ENCODE results near the gene UTS2B.

Gene UTS2B, protein sequence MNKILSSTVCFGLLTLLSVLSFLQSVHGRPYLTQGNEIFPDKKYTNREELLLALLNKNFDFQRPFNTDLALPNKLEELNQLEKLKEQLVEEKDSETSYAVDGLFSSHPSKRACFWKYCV

DNA sequence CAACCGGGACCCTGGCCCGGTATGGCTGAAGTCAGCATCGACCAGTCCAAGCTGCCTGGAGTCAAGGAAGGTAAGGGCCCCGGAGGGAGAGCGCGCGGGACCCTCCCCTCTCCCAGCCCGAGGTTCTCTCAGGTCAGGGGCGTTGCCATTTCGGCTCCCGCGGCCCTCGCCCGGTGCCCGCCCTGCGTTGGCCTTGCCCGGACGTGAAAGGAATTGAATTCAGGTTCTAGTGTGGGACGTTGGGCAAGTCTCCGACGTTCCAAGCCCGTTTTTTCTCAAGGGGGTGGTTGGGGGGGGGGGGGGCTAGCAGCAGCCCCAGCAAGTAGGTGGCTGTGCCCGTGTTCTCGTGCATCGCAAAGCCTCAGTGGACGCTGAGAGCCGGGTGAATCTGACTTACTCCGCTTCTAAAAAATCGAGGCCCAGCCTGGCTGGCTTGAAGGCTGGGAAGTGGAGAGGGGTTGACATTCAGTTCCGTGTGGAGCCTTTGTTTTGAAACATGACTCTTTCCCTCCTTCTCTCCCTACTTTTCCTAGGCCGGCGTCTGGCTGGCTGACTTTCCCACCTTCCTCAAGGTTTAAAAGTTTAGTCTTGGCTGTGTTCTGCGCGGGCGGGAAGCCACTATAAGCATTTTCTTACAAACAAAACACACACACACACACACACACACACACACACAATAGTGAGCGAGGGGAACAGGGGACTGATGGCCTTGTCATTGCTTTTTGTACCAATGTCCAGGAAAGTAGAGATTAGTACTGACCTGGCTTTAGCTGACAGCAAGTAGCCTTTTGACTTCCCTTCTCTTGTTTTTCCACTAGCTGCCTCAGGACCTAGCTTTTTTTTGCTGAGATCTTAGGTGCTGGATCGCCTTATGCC, at the start of gene UTS2B:
TSS of gene UTS2B (minus strand) at position 873 of the 876 bp plus-strand sequence. CDS start 48,337 bp downstream, outside the sequence.
- DNase-seq, result no peak

DNA sequence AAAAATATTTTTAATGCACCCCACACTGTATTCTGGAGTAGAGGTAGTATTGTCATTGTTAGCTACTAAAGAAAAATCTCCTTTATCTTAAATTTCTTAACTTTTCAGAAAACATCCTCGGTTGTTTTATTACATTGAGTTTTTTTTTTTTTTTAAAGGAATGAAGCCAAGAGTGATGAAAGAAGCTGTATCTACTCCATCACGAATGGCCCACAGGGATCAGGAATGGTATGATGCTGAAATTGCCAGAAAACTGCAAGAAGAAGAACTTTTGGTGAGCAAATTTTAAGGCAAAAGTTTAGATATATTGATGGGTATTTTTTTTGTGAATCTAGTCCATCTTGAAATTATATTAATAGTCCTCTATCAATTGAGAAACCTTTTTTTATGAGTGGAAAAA, 49.7 kb upstream of the UTS2B start:
- DNase-seq, result no peak

DNA sequence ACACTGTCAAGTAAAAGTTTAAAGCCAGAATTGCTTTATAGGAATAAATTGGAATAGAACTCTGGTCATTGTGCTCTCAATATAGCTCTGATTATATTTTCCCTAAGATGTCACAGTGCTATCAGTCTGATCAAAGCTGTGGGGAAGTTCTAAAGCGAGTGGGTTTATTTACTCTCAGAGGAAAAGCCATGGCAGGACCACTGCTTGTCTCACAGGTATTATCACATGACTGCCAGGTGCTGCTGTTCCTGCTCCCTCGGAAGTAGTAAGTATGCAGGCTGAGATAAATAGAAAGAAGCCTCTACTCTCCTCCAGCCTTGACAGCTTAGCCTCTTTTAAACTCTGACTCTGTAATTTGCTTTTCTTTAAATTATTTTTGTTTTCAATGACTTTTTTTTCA, 49.1 kb upstream of the UTS2B start:
- no peak for DNase-seq

DNA sequence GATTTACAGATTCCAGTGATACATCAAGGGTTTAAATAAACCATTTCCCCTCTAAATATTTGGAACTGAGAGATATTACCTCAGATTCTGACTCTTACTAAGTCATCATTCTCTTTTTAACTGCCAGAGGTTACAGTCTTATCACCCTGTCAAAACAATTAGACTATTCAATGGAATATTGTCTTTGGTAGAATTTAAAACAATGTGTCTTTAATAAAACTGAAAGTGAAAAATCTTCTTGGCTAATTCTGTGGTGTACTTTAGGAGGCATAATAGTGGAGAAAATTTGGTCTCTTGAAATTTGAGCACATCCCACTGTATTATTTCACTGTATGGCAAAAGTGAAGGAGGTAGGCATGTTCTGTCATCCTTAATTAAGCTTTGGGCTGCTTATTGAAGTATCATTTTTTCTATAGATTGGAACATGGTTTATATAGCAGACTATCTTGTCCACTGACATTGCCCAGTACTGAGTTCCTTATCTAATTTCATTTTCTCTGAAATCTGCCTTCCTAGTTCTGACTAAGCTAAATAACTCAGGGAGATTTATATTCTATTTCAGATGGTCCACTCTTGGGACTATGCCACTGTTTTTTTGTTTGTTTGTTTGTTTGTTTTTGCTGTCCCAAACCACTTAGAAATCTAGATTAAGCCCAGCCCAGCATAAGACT, 48.0 kb upstream of the UTS2B start:
- no peak for DNase-seq

DNA sequence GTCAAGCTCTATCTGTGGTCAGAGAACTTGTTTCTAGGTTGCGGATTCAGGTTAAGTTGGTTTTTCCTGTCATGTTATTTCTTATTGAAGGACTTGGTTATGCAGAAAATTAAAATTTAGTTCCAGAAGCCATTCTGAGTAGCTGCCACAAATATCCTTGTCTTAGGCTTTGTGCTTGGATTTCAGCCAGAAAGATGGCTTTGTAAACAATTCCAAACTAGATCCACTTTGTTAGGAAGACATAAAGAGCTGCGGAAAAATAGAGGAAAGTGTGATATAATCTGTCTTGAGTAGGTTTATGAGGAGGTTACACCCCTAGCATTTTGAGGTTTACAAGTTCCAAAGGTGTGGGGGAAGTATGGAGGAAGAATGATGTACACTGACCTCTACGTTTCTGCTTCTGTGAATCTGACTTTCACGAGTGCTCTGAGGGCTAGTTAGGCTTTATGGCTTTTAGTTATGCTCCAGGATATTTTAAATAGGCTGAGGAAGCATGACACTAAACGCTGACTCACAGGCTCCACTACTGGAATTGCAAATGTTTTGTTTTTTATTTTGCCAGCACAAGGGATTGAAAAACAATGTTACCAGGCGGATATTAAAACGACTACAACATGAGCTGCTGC, 46.3 kb upstream of the UTS2B start:
- no peak for DNase-seq

DNA sequence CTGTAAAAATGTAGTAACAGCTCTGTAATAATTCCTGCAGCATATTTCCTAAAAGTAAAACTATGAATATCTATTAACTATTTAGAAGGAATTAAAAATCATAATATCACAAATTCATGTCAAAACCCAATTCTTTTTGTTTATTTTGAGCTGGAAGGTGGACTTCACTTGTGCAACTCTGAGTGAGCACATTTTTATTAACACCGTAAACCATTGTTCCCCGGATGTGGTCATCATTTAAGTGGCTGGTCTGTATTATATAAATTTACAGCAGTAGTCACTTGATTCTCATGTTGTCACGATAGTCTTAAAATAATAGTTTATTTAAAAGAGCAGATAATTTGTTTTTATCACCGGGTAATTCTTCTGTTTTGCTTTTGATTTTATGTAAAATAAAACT, 43.0 kb upstream of the UTS2B start:
- DNase-seq, result no peak

DNA sequence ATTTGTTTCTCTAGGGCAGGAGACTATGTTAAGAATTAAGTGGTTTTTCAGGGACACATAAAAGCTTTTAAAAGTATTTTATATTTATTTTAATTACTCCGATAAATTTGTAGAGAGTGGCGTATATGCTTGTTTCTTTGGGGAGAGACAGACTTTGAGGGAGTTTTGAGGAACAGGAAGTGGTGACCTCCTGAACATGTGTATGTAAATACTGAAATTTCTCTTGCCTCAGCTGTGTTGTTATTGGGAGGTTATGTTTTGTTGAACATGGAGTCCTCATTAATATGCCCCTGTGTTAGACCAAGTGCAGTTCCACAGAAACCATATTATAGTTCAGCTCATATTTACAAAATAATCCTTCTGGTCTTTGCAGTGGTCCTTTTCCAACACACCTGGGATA, 41.8 kb upstream of the UTS2B start:
- DNase-seq, result no peak

DNA sequence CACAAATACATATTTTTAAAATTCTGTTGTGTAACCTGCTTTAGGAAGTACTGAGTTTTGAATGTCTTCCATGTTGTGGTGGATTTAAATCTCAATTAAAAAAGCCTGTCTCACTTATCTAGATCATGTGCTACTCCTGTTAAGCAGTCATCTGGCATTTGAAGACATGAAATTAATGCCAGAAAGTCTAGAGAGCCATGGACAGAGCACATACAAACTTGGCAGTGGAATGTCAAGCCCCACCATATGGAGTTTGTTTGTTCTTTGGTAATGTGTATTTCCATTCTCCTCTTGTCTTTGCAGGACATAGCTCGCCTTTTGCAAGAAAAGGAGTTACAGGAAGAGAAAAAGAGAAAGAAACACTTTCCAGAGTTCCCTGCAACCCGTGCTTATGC, 39.3 kb upstream of the UTS2B start:
- no peak for DNase-seq

DNA sequence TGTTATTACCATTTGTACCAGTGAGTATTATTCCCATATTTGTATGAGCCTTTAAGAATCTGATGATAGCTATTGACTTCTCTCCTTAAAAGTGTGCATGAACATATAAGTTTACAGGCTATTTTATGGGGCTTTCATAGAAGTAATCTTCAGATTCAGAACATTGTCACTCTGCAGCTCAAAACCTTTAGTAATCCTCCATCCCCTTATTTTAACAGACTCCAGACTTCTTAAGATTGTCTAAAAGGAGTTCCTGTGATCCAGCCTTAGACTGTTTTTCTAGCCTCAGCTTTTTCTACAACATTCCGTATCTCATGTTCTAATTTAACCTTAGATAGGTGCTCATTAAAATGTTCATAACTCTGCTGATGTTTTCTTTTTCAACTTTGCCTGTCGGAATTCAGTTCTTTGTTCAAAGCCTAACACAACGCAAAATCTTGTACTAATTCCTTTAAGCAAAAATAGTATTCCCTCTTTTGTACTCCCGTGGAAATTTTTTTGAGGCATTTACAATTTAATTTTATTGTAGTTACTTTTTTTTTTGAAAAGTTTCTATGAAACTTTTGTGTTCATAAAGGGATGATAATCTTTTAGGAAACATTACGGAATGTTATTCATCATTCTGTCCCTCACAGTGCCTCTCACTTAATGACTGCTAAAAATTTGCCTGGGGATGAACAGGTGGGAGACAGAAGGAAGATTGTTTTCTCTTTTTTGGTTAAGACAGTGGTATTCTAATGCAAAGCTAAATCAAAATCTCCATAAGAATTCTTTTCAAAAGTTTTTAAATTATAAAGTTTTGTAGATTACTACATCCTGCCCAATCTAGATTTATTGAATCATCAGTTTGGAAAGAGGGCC, 38.7 kb upstream of the UTS2B start:
- no peak for DNase-seq

DNA sequence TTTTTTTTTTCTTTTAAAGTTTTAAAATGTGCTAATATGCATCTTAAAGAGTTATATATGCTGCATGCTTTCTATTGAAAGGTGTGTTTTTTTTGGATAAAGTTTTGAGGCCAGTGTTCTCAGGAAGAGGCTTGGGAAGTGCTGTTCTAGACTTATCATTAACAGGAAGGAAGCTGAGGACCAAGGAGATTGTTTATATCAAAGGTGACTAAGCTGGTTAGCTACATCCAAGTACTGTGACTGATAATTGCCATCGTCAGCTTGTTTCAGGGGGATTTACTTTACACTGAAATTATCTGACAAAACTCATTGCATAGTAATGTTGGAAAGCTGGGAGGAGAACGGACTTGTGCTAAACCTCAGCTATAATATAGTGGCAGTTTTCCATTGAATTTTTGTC, 36.3 kb upstream of the UTS2B start:
- DNase-seq, result no peak

DNA sequence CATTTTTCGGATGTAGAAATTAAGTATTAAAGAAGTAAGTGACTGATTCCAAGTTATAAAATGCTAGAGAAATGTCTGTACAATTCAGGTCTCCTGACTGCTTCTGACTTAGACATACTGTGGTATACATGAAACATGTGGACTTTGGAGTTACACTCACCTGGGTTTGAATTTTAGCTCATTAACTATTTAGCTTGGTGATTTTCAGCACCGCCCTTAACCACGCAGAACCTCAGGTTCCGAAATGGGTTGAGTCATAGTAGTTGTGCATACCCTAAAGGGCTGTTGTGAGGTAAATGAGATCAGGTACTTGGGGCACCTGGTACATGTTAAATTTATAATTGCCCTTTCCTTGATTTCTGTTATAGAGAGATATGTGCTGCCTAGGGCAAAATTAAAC, 32.9 kb upstream of the UTS2B start:
- DNase-seq, result no peak

DNA sequence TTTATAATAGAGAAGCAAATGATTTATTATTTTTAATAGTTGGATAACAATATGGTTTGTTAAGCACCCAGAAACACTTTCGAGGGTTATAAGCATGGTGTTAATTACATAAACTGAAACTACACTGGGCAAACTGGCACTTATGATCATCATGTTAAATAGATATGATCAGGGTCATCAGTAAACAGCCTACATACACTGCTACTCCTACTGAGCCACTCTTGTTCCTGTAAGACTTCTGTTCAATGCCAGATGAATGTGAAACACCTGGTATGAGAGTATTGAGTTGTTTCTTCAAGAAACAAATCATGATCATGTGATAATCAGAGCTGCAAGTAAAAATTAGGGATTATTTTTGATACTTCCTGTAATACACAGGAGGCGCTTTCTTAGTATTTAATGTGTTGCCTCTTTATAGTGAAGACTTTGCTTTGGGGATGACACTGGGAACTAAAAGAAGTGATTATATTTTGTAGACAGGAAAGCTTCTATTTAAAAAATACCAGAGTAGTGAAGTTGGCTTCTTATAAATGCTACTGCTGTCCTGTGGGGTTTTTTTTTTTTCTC, 32.3 kb upstream of the UTS2B start:
- no peak for DNase-seq

DNA sequence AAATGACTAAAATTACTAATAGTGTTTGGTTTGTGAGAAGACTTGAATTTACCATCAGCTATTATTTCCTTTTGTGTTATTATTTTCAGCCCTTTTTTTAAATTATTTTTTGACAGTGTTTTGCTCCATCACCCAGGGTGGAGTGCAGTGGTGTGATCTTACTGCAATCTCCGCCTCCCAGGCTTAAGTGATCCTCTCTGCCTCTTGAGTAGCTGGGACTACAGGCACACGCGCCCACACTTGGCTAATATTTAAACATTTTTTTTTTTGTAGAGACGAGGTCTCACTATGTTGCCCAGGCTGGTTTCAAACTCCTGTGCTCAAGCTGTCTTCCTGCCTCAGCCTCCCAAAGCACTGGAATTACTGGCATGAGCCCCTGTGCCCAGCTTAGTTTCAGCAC, 31.7 kb upstream of the UTS2B start:
- DNase-seq, result no peak

DNA sequence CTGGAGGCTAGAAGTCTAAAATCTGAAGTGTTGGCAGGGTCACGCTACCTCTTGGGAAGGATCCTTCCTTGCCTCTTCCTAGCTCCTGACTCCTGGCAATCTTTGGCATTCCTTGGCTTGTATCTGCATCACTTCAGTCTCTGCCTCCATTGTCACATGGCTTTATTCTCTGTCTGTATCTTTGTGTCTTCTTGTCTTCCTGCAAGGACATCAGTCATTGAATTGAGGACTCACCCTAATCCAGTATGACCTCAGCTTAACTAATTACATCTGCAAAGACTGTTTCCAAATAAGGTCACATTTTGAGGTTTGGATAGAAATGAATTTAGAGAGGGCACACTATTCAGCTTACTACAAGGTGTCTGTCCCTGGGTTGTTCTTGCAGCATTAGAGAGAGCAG, 31.1 kb upstream of the UTS2B start:
- no peak for DNase-seq

DNA sequence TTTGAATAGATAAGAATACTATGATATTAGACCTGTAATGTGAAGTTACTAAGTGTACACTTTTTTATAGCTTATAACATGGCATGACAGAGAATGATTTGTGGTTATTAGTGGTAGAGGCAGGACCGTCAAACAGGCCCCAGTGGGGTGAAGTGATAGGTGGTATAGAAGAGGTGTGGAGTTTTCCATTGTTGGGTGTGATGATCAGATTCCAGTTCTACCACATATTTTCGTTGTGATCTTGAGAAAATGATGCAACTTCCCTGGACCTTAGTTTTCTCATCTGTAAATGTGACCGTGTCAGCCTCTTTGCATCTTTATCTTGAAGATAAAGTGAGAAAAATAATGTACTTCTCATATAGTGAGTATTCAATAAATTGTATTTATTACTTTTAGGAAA, 30.3 kb upstream of the UTS2B start:
- DNase-seq, result no peak

DNA sequence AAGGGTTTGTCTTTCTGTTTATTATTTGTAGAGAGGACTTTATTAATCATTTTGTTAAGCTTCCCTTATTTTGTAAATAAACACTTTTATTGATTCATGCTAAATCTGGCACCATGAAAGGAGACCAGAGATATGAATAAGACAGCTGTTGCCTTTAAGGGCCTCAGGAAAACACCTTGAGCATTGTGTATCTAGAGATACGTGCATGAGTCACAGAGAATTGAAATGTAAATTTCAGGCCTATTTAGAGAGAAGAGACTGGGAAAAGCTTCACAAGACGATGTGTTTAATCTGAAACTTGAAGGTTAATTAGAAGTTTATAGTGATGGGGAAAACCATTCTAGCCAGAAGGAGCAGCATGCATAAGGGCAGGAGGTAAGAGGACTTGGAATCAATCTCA, 28.6 kb upstream of the UTS2B start:
- no peak for DNase-seq

DNA sequence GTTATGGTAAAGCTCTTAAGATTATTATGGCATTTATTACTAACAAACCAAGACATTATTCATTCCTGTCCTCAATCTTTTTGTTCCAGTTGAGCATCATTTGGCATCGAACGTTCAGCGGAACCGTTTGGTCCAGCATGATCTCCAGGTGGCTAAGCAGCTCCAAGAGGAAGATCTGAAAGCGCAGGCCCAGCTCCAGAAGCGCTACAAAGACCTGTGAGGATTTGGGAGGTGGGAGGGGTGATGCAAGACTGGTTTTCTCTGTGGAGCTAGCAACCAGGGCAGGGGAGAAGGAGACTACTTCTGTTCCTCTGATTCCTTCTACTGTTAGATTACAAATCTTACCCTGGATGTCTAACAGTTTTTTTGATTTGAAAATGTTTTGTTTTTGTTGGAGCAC, 27.6 kb upstream of the UTS2B start:
- no peak for DNase-seq

DNA sequence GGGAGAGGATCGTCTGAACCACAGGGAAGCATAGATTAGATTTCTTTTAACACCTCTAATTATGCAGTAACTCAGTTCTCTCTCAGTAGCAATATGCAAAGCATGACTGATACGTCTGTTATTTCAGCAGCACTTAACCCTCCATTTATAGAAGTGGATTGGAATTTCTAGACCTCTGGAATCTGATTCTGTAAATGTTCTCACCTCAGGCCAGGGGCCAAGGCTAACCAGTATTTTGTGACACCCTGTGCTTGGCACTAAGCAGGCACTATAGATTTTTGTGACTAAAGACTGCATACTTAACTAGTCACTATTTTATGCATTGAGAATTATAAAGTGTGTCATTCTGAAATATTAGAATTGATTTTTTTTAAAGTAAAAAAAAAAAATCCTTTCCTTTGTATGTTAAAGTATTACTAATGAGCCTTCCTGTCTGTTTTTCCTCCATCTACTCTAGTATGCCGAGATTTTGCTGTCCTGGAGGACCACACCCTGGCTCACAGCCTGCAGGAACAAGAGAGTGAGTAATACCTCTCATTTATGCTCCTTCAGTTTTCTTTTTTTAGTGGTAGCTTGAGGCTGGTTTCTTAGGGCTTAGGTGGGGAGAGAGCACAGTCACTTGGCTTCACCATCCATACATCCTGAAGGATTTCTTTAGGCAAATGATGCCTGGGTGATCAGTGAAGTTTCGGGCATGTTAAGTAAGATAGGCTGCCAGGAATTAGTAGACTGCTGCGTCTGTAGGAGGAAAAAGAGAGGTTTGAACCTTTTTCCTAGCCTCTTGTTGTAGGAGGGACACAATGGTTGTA, 26.5 kb upstream of the UTS2B start:
- DNase-seq, result no peak

DNA sequence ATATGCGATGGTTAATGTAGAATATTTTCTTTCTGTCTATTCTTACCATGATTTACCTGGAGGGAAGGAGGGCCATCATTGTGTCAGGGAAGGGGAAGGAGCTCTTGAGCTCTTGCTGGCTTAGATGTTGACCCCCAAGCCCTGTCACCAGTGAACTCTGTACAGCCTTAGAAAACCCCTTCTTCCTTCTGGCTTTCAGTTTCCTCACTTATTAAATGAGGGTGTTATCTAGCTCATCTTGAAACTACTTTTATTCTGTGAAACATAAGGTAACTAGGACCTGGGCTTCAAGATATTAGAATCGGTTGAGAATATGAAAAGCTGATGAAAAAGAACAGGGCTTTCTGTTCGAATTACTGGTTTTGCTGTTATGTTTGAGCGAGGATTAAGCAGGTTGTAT, 25.1 kb upstream of the UTS2B start:
- DNase-seq, result no peak

DNA sequence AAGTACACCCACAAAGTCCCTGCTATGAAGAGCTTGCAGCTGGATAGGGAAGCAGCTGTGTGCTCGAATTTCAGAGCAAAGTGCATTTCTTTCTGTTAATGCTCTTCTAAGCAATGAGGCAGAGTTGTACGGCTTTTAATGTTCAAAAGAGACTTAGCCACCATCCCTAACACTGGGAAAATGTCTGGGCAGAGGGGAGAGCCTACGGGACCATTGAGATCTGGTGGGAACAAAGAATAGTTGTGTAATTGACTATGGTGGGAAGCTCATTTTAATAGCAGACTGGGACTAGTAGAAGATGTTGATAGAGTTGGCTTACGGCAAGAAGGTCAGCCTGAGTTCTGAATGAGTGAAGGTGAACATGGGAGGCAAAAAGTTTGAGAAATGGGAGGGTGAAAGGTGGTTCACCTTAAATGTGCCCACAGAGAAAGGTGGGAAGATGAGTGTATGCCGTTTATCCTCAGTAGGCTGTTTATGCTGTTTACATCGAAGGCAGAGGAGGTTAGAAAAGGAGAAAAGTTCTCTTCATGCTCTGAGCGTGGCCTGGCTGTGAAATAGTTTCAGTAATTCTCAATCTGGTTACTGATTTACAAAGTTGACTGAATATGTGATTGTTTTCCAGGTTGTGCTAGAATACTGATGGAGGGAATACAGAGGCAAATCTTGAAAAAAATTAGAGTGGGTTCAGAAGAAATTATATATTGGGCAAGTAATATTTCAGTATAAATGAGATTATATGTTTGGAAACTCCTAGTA, 22.9 kb upstream of the UTS2B start:
- no peak for DNase-seq

DNA sequence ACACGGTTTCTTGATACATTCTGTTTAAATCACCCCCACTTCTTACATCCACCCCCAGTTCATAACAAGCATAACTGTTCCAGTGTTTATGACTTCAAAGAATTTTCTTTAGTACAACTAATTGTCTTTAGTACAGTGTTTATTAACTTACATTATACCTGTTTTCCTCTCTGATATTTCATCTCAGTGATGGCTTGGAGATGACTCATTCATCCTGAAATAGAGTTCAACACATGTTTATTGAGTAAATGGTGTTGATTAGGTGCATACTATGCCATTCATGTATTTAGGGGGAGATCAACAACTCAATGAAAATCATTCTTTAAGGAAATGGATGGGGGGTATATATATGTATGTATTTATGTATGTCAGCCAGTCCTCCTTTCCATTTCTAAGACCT, 21.7 kb upstream of the UTS2B start:
- no peak for DNase-seq

All from stimulated activated CD4-positive, alpha-beta T cell treated with anti-CD3 and anti-CD28 coated beads, Interleukin-4, amount 100 ng/mL, for 24 hours (primary cell).